Measurements from ENCODE around the gene LTBP2.

LTBP2 gene

DNA sequence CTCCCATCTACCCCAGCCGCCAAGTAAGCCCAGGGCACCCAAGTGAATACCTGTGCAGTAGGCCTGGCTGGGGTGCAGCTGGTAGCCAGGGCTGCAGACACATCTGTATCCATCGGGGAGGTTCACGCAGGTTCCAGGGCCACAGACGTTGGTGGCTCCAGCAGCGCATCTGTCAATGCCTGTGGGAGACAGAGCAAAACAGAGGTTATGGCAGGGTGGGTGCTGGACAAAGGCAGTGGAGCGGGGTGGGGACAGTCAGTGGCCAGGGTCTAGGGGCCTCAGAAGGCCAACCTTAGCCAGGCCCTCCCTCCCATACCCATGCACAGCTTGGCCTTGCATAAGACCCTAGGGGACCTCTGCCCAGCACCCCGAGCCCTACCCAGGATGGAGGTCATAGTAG is 89.3 kb downstream of the LTBP2 start:
- DNase-seq: no peak

DNA sequence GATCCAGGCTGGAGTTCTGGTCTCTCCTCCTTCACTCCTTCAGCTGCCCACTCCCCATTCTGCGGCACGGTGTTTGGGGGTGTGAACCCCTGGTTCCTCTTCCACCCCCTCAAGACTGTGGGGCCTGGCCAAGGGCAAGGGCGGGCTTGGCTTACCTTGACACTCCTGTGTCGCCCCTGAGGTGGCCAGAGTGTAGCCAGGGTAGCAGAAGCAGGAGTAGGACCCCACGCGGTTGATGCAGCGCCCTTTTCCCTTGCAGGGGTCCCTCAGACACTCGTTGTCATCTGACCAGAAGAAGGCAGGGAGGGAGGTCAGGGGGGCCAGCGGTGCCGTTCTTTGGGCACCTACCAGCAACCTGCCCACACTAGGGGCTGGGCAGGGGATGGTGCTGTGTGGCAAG is 90.3 kb downstream of the LTBP2 start:
- DNase-seq: no peak

DNA sequence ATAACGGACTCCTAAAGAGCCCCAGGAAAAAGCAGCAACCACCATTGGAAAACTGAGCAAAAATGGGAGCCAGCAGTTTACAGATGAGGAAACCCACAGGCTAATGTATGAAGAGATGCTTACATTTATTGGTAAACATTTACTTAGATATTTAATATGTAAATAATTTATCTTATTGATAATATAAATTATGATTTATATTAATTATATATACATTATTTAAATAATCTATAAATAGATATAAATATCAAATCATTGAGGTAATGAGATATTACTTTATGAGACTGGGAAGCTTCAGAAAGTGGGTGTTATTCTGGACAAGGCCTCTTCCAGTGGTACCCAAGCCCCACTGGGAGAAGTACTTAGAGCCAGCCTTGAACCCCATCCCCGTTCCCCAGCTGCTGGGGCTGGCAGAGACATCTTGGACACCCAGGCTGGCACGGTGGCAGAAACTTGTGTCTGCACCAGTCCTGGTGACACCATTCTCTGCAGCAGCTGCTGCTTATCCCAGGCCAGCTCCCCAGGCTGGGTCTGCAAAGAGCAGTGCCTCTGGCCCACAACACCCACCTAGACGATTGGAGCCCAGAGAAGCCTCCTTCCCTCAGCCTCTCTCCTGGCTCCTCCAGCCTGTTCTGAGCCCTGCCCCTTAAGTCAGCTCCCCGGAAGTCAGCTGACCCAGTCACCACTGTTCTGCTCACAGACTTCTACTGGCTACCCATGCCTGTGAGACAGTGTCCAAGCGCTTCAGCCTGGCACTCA is 92.5 kb downstream of the LTBP2 start:
- no peak for DNase-seq

DNA sequence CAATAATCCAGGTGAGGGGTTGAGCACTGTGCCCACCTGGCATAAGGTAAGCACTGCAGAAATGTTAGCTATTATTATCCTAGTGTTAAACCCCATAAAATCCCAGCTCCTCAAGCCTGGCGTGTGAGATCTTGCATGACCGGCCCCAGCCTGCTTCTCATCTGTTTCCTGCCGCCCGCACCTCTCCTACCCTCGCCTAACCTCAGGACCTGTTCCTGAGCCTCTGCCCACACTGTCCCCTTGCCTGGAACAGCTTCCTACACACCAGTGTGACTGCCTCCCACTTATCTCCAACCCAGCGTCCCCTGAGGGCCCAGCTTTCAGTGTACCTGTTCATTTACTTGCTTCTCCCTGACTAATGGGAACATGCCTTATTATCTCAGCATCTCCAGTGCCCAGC is 93.8 kb downstream of the LTBP2 start:
- DNase-seq: no peak

DNA sequence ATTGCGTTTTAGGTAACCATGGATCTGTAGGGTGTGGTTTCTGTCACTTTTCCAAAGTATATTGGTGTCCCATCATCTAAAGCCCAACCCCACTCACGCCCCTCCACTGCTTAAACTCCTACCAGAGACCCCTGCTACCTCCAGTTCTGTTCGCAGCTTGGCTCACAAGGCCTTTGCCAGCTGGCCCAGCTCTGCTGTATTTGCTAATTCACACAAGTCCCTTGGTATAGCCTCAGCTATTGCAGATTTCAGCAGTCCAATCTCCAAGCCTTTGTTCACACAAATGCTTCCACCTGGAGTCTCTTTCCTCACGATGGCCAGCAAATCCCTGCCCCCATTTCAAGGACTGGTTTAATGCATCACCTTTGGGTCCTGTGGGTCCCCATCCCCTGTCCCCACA is 94.3 kb downstream of the LTBP2 start:
- no peak for DNase-seq

DNA sequence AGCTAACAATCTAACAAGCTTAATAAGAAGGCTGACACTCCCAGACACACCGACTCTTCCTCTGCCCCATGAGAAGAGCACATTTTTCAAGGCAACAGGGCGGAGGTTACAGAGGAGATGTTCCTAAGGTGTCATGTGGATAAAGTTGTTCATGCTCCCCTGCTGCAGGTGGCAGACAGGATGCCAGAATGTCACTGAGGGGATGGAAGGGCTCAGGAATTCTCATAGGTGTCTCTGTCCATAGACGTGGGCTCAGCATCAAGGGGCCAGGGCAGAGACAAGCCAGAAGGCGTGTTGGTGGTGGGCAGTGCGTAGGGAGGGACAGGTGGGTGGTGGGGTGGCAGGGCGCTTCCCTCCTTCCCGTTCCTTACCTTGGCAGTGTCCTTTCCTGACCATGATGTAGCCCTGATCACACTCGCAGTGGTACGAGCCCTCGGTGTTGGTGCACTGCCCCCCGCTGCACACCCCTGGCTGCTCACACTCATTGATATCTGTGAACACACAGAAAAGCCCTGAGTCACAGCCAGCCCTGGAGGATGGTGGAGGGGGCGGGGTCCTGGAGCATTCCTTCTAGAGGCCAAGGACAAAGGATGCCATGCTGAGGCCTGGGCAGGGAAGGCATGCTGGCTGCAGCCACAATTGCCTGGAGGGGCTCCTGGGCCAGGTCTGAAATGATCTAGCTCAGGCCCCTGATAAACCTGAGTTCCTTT is 95.4 kb downstream of the LTBP2 start:
- DNase-seq: no peak

DNA sequence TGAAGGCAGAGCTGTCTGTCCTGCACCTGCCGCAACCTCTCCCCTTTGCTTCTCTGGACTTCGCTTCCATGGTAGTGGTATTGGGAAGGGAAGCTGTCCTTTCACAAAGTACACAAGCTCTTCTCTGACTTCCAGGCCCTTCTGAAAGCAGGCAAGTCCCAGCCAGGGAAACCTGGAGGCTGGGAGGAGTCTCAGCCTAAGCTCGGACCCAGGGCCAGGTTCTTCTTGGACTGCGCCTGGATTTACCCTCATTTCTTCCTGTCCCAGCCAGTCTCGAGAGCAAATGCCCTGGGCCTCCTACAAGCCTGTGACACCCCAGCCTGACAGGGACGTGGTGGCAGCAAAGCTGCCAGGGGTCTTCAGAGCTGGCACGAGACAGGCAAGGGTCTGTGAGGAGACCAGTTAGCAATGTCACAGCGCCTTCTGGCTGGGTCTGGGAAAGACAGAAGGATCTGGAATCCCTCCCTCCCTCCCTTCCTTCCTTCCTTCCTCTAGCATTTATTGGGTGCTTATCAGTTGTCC is 96.1 kb downstream of the LTBP2 start:
- DNase-seq: no peak

DNA sequence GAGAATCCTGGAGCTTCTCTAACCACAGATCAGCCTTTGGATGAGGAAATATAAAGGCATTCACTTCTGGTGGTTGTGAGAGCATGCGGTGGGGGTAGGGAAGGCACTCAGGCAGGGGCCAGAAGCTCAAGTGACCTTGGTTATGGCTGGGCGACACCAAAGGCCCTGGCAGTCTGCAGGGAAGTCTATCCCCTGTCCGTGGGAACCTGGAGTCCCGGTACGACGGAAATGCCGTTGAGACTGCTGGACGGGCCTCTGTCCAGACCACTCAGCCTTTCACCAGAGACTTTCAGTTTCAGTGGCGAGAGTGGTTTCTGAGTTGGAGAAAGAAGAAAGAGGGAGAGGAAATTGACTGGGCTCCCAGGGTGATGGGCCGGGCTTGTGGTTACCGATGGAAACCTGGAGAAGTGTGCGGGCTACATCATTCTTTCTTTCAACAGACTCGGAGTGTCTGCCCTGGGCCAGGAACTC is 97.5 kb downstream of the LTBP2 start:
- DNase-seq: no peak

DNA sequence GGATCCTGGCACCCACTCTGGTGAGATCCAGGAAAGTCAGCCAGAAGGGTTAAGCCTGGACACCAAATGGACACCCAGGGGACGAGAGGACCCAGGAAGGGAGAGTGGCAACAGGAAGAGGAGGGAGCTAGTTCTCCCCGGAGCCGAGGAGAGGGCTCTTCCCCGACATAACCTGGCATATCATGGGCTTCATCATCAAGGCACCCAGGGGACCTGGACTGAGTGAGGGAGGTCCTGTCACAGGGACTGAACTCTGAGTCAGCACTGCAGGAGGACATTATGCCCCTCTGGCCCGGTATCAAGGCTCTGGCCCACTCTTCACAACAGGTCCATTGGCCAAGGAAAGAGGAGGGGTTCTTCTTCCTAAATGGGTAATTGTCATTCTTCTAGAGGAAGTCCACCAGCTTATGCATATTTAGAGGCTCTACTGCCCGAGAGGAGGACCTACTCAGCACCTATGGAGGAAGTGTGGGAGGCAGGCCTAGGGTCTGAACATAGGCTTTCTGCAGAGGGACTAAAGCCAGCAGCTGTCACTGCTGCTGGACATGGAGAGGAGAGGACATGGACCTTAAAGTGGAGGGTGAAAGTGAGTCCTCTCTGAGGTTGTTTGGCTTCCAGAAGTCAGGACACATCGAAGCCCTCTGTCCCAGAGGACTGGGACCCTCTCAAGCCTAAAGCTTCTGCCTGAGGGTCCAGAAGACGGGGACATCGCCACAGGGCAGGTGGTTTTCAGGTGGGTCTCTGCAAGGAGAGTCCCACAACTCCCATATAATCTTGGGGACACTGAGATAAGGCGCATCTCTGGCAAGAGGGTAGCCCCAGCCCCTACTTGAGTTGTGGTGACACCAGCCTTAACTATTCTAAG is 99.8 kb downstream of the LTBP2 start:
- DNase-seq: no peak

DNA sequence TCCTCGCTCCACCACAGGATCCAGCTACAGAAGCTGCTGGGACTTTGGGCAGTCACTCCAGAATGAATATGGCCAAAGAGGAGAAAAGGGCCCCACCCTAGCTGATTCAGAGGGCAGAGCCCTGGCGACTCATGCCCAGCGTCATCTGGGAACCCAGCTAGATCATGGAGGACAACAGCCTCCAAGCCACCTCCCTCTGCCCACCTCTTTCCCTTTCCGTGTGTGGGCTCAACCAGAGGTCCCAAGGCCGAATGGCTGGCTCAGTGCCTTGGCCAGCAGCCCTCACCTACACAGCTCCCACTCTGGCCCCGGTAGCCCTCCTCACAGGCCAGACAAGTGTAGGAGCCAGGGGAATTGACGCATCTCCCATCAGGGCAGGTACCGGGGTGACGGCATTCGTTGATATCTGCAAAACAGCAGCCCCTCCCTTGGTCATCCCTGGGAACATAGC is 101.1 kb downstream of the LTBP2 start:
- no peak for DNase-seq

DNA sequence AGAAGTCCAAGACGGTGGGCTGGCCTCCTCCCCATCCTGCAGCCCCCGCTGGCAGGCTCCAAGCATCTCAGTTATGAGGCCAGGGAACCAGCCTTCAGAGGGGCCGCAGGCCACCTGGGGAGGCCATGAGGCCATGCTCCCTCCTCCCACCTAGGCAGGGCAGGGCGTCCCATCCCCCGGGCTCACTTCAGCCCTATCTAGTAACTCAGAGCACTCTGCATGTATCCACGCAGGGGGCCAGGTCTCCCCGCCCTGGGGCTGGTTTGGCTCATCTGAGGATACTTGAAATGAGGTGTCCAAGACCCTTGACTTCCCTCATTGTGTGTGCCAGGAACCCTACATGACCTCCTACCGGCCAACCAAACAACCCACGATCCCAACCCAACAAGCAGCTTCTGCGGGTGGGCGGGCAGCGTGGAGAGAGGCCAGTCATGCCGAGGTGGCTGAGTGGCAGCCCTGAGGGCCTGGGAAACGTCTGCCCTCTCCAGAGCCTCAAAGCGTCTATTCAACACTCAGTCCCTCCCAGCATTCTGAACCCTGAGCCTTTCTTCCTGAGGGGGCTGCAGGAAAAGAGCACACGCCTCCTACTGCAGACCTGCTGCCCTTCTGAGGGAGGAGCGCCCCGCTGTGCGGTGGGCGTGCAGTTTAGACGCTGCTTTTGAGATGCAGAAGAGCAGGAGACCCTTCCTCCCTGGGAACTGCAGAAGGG is 101.7 kb downstream of the LTBP2 start:
- DNase-seq: no peak

DNA sequence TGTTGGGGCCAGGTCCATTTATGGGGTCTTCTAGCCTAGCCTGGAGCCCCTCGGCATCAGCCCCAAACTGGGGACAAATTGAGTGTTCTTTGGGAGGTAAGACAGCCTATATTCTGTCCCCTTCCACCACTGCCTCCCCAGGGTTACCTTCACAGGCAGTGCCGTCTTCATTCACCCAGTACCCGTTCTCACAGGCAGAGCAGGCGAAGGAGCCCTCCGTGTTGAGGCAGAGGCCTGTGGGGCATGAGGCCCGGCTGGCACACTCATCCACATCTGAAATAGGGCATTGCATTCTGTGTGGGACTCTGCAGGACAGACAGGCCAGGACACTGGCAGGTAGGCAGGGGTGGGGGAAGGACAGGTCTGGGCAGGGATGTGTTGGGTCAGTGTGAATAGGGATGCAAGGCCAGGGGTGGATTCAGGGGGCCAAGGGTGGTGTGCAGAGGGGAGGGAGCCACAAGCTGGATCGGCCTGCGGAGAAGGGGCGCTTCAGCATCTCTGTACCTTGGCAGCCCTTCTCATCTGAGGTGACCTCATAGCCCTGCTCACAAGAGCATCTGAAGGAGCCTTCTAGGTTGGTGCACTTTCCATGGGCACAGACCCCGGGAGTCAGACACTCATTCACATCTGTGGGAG is 102.3 kb downstream of the LTBP2 start:
- no peak for DNase-seq

DNA sequence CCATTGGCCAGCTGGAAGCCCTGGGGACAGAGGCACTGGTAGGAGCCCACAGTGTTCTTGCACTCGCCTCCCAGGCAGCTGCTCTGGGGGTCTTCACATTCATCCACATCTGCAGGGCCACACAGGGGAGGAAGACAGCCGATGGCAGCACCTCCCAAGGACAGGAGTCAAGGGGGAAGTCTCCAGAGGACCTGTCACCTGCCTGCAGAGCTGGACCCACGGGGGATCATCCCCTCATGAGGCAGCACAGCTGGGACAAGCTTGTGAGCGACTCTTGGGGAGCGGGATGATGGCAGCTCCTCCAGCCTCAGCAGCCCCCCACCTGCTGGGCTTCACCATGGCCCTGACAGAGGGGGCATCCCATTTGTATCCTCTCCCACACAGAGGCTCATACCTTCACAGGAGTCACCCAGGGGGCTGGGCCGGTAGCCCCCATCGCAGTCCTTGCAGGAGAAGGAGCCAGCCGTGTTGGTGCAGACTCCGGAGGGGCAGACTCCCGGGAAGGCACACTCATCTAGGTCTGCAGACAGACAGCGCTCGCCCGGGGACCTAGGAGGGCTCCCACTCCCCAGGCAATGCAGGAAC is 103.1 kb downstream of the LTBP2 start:
- DNase-seq: no peak

DNA sequence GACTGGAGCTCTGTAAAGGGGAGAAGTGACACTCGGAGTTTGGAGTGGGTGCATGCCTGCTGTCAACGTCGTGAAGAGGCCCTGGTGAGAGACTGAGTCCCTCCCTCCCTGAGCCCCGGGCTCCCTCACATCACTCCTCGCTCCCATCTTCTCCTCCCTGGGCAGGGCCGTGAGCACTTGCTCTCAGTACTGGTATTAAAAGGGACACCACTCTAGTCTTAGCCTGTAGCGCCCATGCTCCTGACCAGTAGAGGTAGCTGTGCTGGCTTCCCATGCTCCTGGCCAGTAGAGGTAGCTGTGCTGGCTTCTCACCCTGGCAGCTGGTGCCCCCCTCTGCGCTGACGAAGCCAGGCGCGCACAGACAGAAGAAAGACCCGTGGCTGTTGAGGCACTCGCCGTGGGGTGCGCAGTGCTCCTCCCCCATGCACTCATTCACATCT is 103.7 kb downstream of the LTBP2 start:
- DNase-seq: no peak

DNA sequence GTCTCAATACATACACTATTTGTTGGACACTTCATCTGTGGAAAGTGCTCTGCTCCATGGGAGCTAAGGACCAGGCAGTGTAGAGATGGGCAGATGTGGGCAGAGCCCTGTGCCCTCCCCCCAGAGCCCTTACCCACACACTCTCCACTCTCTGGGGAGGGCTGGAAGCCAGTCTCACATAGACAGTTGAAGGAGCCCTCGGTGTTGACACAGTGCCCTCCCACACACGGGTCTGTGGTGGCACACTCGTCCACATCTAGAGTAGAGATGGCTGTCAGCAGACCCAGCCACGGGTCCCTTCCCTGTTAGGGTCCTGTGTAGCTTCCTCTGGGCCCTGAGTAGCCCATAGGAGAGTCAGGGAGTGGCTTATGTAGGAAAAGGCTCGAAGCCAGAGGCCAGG is 104.2 kb downstream of the LTBP2 start:
- no peak for DNase-seq

DNA sequence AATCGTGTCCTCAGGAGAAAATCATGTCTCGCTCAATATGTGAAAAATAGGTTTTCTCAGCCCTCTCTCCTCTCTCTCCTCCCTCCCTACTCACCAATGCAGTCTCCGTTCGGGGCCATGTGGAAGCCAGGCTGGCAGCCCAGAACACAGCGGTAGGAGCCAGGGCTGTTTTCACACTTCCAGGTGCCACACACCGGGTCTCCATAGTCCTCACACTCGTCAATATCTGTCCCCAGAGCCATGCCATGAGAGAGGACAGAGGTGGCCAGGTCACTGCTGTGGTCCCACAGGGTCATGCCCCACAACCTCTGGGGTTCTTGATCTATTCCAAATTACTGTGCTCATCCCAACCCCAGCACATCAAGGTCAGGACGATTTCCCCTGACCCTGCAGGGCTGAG is 105.0 kb downstream of the LTBP2 start:
- DNase-seq: no peak

DNA sequence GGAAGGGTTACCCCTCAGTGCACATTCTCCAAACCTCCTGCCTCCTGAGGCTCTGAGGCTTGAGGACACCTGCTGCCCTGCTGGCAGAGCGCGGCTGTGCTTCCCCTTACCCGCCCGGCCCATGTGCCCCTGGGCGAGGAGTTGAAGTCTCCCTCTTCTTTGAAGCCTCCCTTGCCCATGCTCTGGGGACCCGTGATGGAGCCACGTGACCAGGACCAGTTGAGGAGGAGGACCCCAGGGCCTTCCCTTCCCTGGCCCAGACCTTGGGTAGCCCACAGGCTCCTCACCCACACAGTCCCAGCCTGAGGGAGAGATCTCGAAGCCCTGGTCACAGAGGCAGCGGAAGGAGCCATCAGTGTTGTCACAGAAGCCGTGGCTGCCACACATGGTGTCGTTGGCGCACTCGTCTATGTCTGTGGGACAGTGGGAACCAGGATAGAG is 105.6 kb downstream of the LTBP2 start:
- DNase-seq: no peak

DNA sequence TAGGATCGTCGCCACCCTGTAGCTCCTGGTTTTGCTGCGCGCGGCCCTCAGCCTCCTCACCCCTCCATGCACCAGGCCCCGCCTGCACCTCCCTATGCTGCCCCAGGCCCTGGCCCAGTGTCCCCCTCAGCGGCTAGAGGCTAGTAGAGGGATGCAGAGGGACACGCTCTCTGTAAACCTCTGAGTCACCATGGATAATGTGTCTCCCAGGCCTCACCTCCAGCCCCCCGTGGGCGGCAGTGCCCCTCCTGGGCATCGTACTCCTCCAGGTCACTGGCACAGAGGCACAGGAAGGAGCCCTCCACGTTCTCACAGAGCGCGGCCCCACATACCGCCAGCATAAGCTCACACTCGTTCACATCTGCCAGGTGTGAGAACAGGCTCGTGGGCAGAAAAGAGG is 106.2 kb downstream of the LTBP2 start:
- no peak for DNase-seq

DNA sequence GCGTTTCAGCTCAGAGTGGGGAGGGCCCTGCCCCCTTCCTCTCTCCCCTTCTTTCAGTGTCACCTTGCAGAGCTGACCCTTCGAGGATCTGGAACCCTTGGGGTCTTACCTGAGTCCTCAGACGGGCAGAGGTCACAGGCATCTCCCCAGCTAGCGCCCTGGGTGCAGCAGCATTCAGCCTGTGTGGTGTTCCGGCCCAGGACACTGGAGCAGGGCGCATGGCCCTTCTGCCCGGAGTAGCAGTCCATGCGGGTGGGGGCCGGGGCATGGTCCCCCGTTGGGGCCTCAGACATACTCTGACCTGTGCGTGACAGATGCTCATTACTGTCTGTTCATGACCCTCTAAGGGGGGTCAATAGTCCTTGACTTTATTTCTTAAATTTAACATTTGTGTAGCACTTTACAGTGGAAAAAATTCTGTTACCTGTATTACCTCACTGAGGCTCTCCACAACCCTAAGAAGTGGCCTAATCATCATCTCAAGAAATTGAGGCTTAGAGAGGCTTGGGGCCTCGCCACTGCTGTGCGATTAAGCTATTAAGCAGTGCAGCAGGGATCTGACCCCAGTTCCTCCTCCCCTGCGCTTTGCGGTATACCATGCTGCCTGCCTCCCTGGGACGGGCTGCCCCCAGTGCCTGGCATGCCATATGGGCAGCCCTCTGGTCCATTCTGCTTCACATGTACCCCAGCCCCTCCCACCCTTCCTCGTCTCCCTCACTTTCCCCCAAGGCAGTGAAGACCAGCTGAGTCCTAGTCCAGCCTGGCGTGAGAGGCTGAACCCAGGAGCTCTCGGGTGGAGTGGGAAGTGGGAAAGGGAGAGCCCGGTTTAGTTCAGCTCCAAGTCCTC is 106.9 kb downstream of the LTBP2 start:
- no peak for DNase-seq

DNA sequence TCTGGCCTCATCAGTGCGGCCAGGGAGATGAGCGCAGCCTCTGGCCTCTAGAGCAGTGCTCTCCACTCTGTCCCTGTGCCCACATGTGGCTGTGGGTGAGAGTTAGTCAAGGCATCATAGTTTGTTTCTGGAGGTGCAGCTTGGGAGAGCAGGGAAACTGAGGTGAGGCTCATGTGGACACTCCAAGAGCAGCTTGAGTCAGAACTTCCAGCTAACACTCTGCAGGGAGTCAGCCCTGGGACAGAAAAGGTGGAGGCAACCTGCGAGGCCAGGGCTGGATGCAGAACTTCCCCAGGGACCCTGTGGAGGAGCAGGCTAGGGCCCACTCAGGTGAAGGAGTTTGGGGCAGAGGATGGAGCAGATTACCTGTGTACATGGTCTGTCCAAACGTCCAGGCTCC is 107.6 kb downstream of the LTBP2 start:
- no peak for DNase-seq

DNA sequence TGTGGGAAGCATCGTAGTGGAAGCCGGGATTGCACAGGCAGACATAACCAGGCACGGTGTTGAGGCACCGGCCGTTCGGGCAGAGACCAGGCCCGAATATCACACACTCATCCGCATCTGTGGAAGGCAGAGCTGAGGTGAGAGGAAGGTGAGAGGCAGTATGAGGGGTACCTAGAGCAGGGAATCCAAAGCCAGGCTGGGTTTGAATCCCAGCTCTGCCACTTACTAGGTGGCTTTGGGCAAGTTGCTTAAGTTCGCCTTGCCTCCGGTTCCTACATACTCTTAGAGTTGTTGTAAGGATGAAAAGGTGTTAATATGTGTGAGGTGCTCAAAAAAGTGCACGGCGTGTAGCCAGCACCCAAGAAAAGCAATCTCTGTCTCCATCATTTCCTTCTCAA is 108.1 kb downstream of the LTBP2 start:
- DNase-seq: no peak

Measured in effector CD4-positive, alpha-beta T cell (primary cell).